Adipocyte (in vitro differentiated cells): Measurements from ENCODE around the gene EXPH5.
"Not testable (repeated sequence)": the region's sequence is repeated elsewhere in the genome, so short reads cannot be mapped to it uniquely, and the experiment has no call there.

Experiments used
- DNase-seq: peaks from one replicate; pipeline ENCODE4 v3.0.0-alpha.2; 2015; ENCODE audit warnings: low read depth
- H3K27me3 ChIP-seq: replicated peaks from 2 replicates; pipeline ENCODE4 v1.7.0; 2013; ENCODE audit warnings: mild to moderate bottlenecking, low read length, moderate library complexity; ENCODE audit not compliant: control insufficient read depth, insufficient read depth
- H3K36me3 ChIP-seq: 2 replicates; pipeline ENCODE4 v1.7.0; 2013; ENCODE audit warnings: low read length, mild to moderate bottlenecking, moderate library complexity; ENCODE audit not compliant: control insufficient read depth, insufficient read depth, severe bottlenecking
- H3K4me1 ChIP-seq: 2 replicates; pipeline ENCODE4 v1.7.0; 2013; ENCODE audit warnings: mild to moderate bottlenecking, low read length, moderate library complexity; ENCODE audit not compliant: control insufficient read depth, insufficient read depth
- H3K4me3 ChIP-seq: 2 replicates; pipeline ENCODE4 v1.7.0; 2013; ENCODE audit warnings: mild to moderate bottlenecking, low read length, moderate library complexity
- H3K9ac ChIP-seq: 2 replicates; pipeline ENCODE4 v1.7.0; 2013; ENCODE audit warnings: mild to moderate bottlenecking, low read length, moderate library complexity
- H3K9me3 ChIP-seq: 2 replicates; pipeline ENCODE4 v1.7.0; 2013; ENCODE audit warnings: mild to moderate bottlenecking, low read length, moderate library complexity; ENCODE audit not compliant: control insufficient read depth

The EXPH5 gene

GRCh38 chr11:108593214-108593922 lies at the start of gene EXPH5:
EXPH5 (minus strand) TSS chr11:108593768; CDS start chr11:108593536, 232 bp downstream.
- DNase-seq = peak; percentile 82
- Histone ChIP-seq H3K4me3 (peak within 1 kb of the TSS; percentile 82), H3K36me3 (no peaks in the 10 kb centered on the region), H3K9me3 (no peaks in the 10 kb centered on the region), H3K27me3 (peaks cover 31% of the 10 kb centered on the region), H3K9ac (peak within 1 kb of the TSS; percentile 52), H3K4me1 (peaks cover 10% of the 10 kb centered on the region)

GRCh38 chr11:108641752-108642151 lies 48.2 kb upstream of the EXPH5 start:
- not testable (repeated sequence) for DNase-seq, H3K36me3 ChIP-seq, H3K4me3 ChIP-seq

GRCh38 chr11:108639146-108639545 lies 45.6 kb upstream of the EXPH5 start:
- Histone ChIP-seq H3K4me3 (no peak overlapping the region), H3K36me3 (no peaks in the 10 kb centered on the region), H3K9me3 (no peaks in the 10 kb centered on the region), H3K4me1 (no peaks in the 10 kb centered on the region), H3K9ac (no peak overlapping the region), H3K27me3 (no peaks in the 10 kb centered on the region)
- no peak for DNase-seq

More at GRCh38 chr11:108641752-108642151, 48.2 kb upstream of the EXPH5 start:
- H3K4me1 ChIP-seq, H3K27me3 ChIP-seq, H3K9ac ChIP-seq, H3K9me3 ChIP-seq: not testable (repeated sequence)

- H3K4me1 ChIP-seq = no peaks in the 10 kb centered on the region
- no peak overlapping the region for H3K4me3 ChIP-seq
- no peaks in the 10 kb centered on the region for H3K9me3 ChIP-seq
- no peak overlapping the region for H3K9ac ChIP-seq
- DNase-seq = no peak
- H3K36me3 ChIP-seq = no peaks in the 10 kb centered on the region
- H3K27me3 ChIP-seq = no peaks in the 10 kb centered on the region
Measured at GRCh38 chr11:108636222-108636621, 42.7 kb upstream of the EXPH5 start.

GRCh38 chr11:108635106-108635505 lies 41.5 kb upstream of the EXPH5 start:
- H3K4me1 ChIP-seq = no peaks in the 10 kb centered on the region
- no peaks in the 10 kb centered on the region for H3K9me3 ChIP-seq
- H3K36me3 ChIP-seq = no peaks in the 10 kb centered on the region
- no peaks in the 10 kb centered on the region for H3K27me3 ChIP-seq
- H3K4me3 ChIP-seq = no peak overlapping the region
- no peak overlapping the region for H3K9ac ChIP-seq
- DNase-seq = peak; percentile 7

DNA sequence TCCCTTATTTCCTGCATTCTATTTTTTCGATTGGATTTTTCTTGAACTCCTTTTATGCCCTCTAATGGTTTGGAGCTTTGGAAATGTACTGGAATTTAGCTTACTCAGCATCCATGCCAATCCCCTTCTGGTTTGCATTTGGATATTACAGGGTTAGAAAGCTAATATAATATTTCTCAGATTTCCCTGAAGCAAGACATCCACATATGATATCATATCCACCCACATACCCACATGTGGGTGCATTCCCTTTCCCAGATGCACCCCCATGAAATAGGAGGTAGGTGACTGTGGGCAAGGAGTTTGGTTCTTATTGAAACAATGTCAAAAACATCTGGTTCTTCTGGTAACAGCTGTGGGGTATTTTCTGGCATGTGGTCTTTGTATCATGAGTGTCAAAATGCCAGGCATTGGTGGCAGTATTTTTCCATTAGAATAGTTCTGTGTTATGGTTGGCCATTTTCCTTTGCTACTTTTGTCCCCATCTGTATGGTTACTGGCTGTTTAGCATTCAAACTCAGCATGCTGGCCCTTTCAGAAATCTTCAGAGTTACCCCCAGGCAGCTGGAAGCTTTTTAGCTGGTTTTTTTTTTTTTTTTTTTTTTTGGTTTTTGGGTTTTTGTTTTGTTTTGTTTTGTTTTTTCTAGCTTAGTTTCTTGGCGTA lies 38.6 kb upstream of the EXPH5 start:
- H3K9ac ChIP-seq = no peak overlapping the region
- no peak overlapping the region for H3K4me3 ChIP-seq
- H3K4me1 ChIP-seq = no peaks in the 10 kb centered on the region
- peak; percentile 72 for DNase-seq
- no peaks in the 10 kb centered on the region for H3K27me3 ChIP-seq
- no peaks in the 10 kb centered on the region for H3K9me3 ChIP-seq
- H3K36me3 ChIP-seq = no peaks in the 10 kb centered on the region

GRCh38 chr11:108629274-108629673 lies 35.7 kb upstream of the EXPH5 start:
- no peak overlapping the region for H3K9ac ChIP-seq
- no peaks in the 10 kb centered on the region for H3K4me1 ChIP-seq
- H3K27me3 ChIP-seq = no peaks in the 10 kb centered on the region
- H3K9me3 ChIP-seq = no peaks in the 10 kb centered on the region
- no peaks in the 10 kb centered on the region for H3K36me3 ChIP-seq
- no peak for DNase-seq
- H3K4me3 ChIP-seq = no peak overlapping the region

GRCh38 chr11:108628812-108629211 lies 35.2 kb upstream of the EXPH5 start:
- Histone ChIP-seq H3K9ac (no peak overlapping the region), H3K27me3 (no peaks in the 10 kb centered on the region), H3K9me3 (no peaks in the 10 kb centered on the region), H3K4me1 (no peaks in the 10 kb centered on the region), H3K4me3 (no peak overlapping the region), H3K36me3 (no peaks in the 10 kb centered on the region)
- DNase-seq = no peak

GRCh38 chr11:108628326-108628725 lies 34.8 kb upstream of the EXPH5 start:
- Histone ChIP-seq H3K36me3 (no peaks in the 10 kb centered on the region), H3K9ac (no peak overlapping the region), H3K4me1 (no peaks in the 10 kb centered on the region), H3K4me3 (no peak overlapping the region), H3K9me3 (no peaks in the 10 kb centered on the region), H3K27me3 (no peaks in the 10 kb centered on the region)
- no peak for DNase-seq

DNA sequence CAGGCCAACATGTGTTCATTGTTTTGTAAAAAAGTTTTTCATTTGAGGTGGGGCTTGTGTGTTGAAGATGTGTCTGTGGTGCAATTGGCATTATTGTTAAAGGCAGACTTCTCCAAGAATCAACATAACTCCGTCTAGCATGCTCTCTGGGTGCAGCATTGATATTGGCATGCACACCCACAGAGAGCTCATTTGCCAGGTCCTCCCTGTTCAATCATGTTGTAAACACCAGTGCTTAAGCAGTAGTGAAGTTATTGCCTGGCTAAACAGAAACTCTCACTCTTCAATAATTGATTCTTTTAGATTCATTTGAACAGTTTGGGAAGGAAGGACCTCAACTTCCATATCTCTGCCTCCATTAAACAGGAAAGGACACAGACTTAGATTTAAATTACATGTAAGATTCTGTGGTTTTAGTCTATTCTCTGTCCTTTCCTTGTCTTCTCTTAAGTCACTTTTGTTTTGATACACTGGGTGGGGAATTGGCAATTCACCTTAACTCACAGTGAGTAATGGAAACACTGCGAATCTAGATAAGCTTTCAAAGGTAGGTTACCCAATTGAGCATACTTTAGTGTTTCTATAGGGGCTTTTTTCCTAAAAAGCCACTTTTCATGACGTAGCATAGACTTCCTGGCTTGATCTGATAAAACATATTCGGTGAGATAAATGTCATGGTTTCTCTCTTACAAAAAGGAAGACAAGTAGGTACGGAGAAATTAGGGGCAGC lies 30.8 kb upstream of the EXPH5 start:
- H3K4me3 ChIP-seq = no peak overlapping the region
- H3K27me3 ChIP-seq = no peaks in the 10 kb centered on the region
- no peaks in the 10 kb centered on the region for H3K36me3 ChIP-seq
- DNase-seq = no peak
- no peak overlapping the region for H3K9ac ChIP-seq
- no peaks in the 10 kb centered on the region for H3K9me3 ChIP-seq
- H3K4me1 ChIP-seq = no peaks in the 10 kb centered on the region

DNA sequence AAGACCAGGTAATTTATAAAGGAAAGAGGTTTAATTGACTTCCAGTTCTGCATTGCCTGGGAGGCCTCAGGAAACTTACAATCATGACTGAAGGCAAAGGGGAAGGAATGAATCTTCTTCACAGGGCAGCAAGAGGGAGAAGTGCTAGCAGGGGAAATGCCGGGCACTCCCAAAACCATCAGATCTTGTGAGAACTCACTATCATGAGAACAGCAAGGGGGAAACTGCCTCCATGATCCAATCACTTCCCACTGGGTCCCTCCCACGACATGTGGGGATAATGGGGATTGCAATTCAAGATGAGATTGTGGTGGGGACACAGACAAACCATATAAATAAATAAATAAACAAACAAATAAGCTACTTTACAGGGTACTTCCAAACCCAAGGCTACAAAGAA lies 28.8 kb upstream of the EXPH5 start:
- Histone ChIP-seq H3K9me3 (no peaks in the 10 kb centered on the region), H3K9ac (no peak overlapping the region), H3K27me3 (no peaks in the 10 kb centered on the region), H3K36me3 (no peaks in the 10 kb centered on the region), H3K4me3 (no peak overlapping the region), H3K4me1 (no peaks in the 10 kb centered on the region)
- DNase-seq = no peak
